KMS-11 (cell line): ENCODE data around the gene RBAK.
"Not testable (repeated sequence)": the region's sequence is repeated elsewhere in the genome, so short reads cannot be mapped to it uniquely, and the experiment has no call there.

Experiments used
- H2AFZ ChIP-seq: fragments of 200-600 bp; sonication (generic); 2 replicates; pipeline ENCODE4 v1.6.1; 2016; ENCODE audit warnings: antibody characterized with exemption, mixed run types, low read depth
- H3K27ac ChIP-seq: fragments of 200-600 bp; sonication (generic); 2 replicates; pipeline ENCODE4 v1.6.1; 2016; ENCODE audit warnings: mild to moderate bottlenecking, mixed run types
- H3K27me3 ChIP-seq: fragments of 200-600 bp; sonication (generic); 2 replicates; pipeline ENCODE4 v1.6.1; 2017; ENCODE audit warnings: mild to moderate bottlenecking, low read depth, mixed run types, moderate library complexity; ENCODE audit not compliant: insufficient read depth
- H3K36me3 ChIP-seq: fragments of 200-600 bp; sonication (generic); 2 replicates; pipeline ENCODE4 v1.6.1; 2017; ENCODE audit warnings: mild to moderate bottlenecking, mixed run types; ENCODE audit not compliant: insufficient read depth
- H3K4me1 ChIP-seq: fragments of 200-600 bp; sonication (generic); 2 replicates; pipeline ENCODE4 v1.6.1; 2016; ENCODE audit warnings: mild to moderate bottlenecking, low read depth, mixed run types; ENCODE audit not compliant: poor library complexity, severe bottlenecking
- H3K4me2 ChIP-seq: fragments of 200-600 bp; sonication (generic); 2 replicates; pipeline ENCODE4 v1.7.0; 2016; ENCODE audit warnings: mild to moderate bottlenecking, mixed run types
- H3K4me3 ChIP-seq: fragments of 200-600 bp; sonication (generic); IDR thresholded peaks from 2 replicates; pipeline ENCODE4 v1.6.1; 2017; ENCODE audit warnings: low read depth, low read length, mixed read lengths; ENCODE audit not compliant: insufficient read depth
- H3K79me2 ChIP-seq: fragments of 200-600 bp; sonication (generic); 2 replicates; pipeline ENCODE4 v1.6.1; 2016; ENCODE audit warnings: low read depth, mixed run types; ENCODE audit not compliant: insufficient read depth
- H3K9ac ChIP-seq: fragments of 200-600 bp; sonication (generic); 2 replicates; pipeline ENCODE4 v1.6.1; 2016; ENCODE audit warnings: mild to moderate bottlenecking, mixed run types
- H4K20me1 ChIP-seq: fragments of 200-600 bp; sonication (generic); 2 replicates; pipeline ENCODE4 v1.6.1; 2016; ENCODE audit warnings: mild to moderate bottlenecking, mixed run types; ENCODE audit not compliant: insufficient read depth
- CTCF ChIP-seq: fragments of 200-600 bp; sonication (generic); conservative IDR thresholded peaks from 2 replicates; pipeline ENCODE4 v1.6.1; 2017; ENCODE audit warnings: low read depth, mild to moderate bottlenecking, antibody characterized with exemption, low read length, moderate library complexity, mixed read lengths

The RBAK gene

GRCh38 chr7:5035276-5035675 lies 10.4 kb upstream of the RBAK start:
- no peaks in the 10 kb centered on the region for H3K36me3 ChIP-seq
- no peaks in the 10 kb centered on the region for H3K4me1 ChIP-seq
- H4K20me1 ChIP-seq, result no peaks in the 10 kb centered on the region
- no peak overlapping the region for H3K9ac ChIP-seq
- no peak for TF ChIP-seq CTCF
- H3K4me2 ChIP-seq, result no peak overlapping the region
- H2AFZ ChIP-seq, result no peak overlapping the region
- no peaks in the 10 kb centered on the region for H3K27me3 ChIP-seq
- no peak overlapping the region for H3K27ac ChIP-seq
- H3K79me2 ChIP-seq, result no peaks in the 10 kb centered on the region
- H3K4me3 ChIP-seq, result no peak overlapping the region

GRCh38 chr7:5036446-5036845 lies 9.2 kb upstream of the RBAK start:
- H2AFZ ChIP-seq, result no peak overlapping the region
- H3K79me2 ChIP-seq, result no peaks in the 10 kb centered on the region
- no peak for TF ChIP-seq CTCF
- H3K9ac ChIP-seq, result no peak overlapping the region
- H3K27me3 ChIP-seq, result no peaks in the 10 kb centered on the region
- no peaks in the 10 kb centered on the region for H3K36me3 ChIP-seq
- H3K4me1 ChIP-seq, result peaks cover 7% of the 10 kb centered on the region
- H3K27ac ChIP-seq, result no peak overlapping the region
- H3K4me3 ChIP-seq, result no peak overlapping the region
- H4K20me1 ChIP-seq, result no peaks in the 10 kb centered on the region
- H3K4me2 ChIP-seq, result no peak overlapping the region

DNA sequence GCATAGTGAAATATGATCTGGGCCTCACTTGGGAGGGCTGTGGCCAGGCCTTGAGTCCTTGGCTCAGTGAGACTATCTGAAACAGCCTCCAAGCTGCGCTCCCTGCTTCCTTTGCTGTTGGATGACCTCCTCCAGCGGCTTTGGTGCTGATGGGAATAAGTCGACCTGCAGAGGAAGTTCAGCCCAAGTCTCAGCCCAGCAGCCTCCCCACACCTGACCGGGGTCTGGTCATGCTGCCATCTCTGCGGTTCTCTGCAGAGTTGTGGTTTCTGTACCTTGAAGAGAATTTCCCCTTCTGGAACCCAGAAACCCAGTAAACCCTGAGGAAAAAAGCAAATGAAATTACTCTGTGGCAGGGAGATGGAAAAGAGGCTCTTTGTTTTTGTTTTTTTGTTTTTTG lies 4.6 kb upstream of the RBAK start:
- Histone ChIP-seq H3K27ac (no peak overlapping the region), H3K79me2 (no peaks in the 10 kb centered on the region), H2AFZ (no peak overlapping the region), H3K36me3 (no peaks in the 10 kb centered on the region), H3K27me3 (no peaks in the 10 kb centered on the region), H3K4me3 (no peak overlapping the region), H3K4me2 (no peak overlapping the region), H3K4me1 (peaks cover 10% of the 10 kb centered on the region), H4K20me1 (no peaks in the 10 kb centered on the region), H3K9ac (no peak overlapping the region)
- no peak for TF ChIP-seq CTCF

DNA sequence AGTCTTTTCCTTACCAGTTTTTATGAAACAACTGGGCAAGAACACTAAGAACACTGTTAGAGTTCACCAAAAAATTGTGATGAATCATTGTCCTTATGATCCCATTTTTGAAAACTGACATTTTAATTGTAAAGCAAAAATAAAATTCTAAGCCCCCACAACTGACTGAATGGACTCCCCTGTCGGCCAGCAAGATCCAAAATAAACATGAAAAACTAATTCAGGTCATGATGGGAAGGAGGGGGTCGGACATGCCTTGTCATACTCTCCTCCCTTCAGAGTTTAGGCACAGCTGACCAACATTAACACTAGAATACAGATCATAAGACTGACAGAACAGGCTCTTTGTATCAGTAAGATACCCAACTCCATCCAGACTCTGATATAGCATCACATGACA lies 2.0 kb upstream of the RBAK start:
- no peak overlapping the region for H3K9ac ChIP-seq
- H3K79me2 ChIP-seq, result no peaks in the 10 kb centered on the region; the same call in 1 of the 2 replicates
- H3K36me3 ChIP-seq, result no peaks in the 10 kb centered on the region
- H2AFZ ChIP-seq, result no peak overlapping the region
- H3K4me1 ChIP-seq, result peaks cover 10% of the 10 kb centered on the region
- H4K20me1 ChIP-seq, result no peaks in the 10 kb centered on the region
- H3K4me2 ChIP-seq, result no peak overlapping the region
- no peak for TF ChIP-seq CTCF
- no peak overlapping the region for H3K27ac ChIP-seq
- no peak overlapping the region for H3K4me3 ChIP-seq
- no peaks in the 10 kb centered on the region for H3K27me3 ChIP-seq

- not testable (repeated sequence) for H3K4me1 ChIP-seq, H3K27me3 ChIP-seq, H4K20me1 ChIP-seq, H3K79me2 ChIP-seq, H3K36me3 ChIP-seq, H3K4me3 ChIP-seq
- Histone ChIP-seq H3K4me2 (peak overlapping the region; percentile 70), H2AFZ (peak overlapping the region; percentile 80), H3K27ac (peak overlapping the region; percentile 27; the same call in 1 of the 2 replicates), H3K9ac (peak overlapping the region; percentile 82)
These were observed 705 bp downstream of the RBAK start for GRCh38 chr7:5046397-5046732.

GRCh38 chr7:5047127-5047526 lies 1.5 kb downstream of the RBAK start:
- H3K4me1 ChIP-seq, H3K27me3 ChIP-seq, H3K27ac ChIP-seq, H3K79me2 ChIP-seq, H3K36me3 ChIP-seq, H3K4me3 ChIP-seq, H3K9ac ChIP-seq, H4K20me1 ChIP-seq, H2AFZ ChIP-seq: not testable (repeated sequence)
- H3K4me2 ChIP-seq, result peak overlapping the region; percentile 70; the same call in 1 of the 2 replicates
